Panc1 (cell line): Measurements from ENCODE around the gene BACH2.

ENCODE experiments used
- POLR2AphosphoS5 ChIP-seq: IDR thresholded peaks from 2 replicates; pipeline ENCODE4 v1.6.1; 2012; ENCODE audit warnings: mild to moderate bottlenecking, low read depth, low read length, moderate library complexity
- SIN3A ChIP-seq: IDR thresholded peaks from 2 replicates; pipeline ENCODE4 v1.6.1; 2012; ENCODE audit warnings: low read depth, mild to moderate bottlenecking, low read length, moderate library complexity, borderline replicate concordance; ENCODE audit not compliant: insufficient read depth
- TCF7L2 ChIP-seq: IDR thresholded peaks from 2 replicates; pipeline ENCODE4 v1.6.1; 2011; ENCODE audit warnings: mild to moderate bottlenecking, low read depth, low read length, inconsistent platforms
- TF ChIP-seq, protein P1 (sequence below): fragments of 450-650 bp; IDR thresholded peaks from 2 replicates; pipeline ENCODE4 v1.5.1; 2017; ENCODE audit warnings: mild to moderate bottlenecking
- TF ChIP-seq, protein P2 (sequence below), 2 experiments: IDR thresholded peaks; 2 replicates each; pipeline ENCODE4 v1.6.1; 2011 to 2012; ENCODE audit warnings: low read depth in 2 of 2, control low read depth in 1 of 2, low read length in 1 of 2, mild to moderate bottlenecking in 1 of 2, moderate library complexity in 1 of 2; ENCODE audit not compliant: insufficient read depth in 1 of 2

DNA sequence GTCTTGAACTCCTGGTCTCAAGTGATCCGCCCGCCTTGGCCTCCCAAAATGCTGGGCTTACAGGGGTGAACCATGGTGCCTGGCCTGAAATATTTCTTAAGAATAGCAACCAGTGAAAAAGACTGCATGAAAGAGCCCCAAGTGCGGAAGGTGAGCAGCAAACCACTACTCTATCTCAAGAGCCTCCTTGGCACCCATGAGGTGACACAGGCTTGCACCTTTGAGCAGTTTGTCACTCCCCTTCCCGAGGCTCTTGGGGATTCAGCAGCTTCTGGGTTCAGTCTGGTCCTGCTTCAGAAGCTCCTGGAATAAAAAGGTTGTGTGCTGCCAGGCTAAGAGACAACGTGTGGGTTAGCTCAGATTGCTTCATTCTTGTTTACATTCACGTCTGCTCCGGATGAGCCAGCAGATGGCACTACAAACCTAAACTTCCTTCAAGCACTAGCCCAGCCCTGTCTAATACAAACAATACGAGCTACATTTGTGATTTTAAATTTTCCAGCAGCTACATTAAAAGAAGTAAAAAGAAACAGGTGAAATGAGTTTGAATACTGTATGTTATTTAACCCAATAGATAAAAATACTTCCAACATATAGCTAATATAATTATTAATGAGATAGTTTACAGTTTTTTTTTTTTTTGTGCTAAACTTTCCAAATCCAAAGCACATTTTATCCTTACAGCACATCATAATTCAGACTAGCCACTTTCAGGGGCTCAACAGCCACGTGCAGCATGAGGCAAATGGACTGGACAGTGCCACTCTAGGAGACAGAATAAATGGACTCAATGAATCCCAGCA, 356.2 kb downstream of the BACH2 start:
- TF ChIP-seq POLR2AphosphoS5 (no peak), TCF7L2 (no peak), SIN3A (no peak)
- TF ChIP-seq, protein P1, sequence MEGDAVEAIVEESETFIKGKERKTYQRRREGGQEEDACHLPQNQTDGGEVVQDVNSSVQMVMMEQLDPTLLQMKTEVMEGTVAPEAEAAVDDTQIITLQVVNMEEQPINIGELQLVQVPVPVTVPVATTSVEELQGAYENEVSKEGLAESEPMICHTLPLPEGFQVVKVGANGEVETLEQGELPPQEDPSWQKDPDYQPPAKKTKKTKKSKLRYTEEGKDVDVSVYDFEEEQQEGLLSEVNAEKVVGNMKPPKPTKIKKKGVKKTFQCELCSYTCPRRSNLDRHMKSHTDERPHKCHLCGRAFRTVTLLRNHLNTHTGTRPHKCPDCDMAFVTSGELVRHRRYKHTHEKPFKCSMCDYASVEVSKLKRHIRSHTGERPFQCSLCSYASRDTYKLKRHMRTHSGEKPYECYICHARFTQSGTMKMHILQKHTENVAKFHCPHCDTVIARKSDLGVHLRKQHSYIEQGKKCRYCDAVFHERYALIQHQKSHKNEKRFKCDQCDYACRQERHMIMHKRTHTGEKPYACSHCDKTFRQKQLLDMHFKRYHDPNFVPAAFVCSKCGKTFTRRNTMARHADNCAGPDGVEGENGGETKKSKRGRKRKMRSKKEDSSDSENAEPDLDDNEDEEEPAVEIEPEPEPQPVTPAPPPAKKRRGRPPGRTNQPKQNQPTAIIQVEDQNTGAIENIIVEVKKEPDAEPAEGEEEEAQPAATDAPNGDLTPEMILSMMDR: peak; percentile 80
- TF ChIP-seq, protein P2, sequence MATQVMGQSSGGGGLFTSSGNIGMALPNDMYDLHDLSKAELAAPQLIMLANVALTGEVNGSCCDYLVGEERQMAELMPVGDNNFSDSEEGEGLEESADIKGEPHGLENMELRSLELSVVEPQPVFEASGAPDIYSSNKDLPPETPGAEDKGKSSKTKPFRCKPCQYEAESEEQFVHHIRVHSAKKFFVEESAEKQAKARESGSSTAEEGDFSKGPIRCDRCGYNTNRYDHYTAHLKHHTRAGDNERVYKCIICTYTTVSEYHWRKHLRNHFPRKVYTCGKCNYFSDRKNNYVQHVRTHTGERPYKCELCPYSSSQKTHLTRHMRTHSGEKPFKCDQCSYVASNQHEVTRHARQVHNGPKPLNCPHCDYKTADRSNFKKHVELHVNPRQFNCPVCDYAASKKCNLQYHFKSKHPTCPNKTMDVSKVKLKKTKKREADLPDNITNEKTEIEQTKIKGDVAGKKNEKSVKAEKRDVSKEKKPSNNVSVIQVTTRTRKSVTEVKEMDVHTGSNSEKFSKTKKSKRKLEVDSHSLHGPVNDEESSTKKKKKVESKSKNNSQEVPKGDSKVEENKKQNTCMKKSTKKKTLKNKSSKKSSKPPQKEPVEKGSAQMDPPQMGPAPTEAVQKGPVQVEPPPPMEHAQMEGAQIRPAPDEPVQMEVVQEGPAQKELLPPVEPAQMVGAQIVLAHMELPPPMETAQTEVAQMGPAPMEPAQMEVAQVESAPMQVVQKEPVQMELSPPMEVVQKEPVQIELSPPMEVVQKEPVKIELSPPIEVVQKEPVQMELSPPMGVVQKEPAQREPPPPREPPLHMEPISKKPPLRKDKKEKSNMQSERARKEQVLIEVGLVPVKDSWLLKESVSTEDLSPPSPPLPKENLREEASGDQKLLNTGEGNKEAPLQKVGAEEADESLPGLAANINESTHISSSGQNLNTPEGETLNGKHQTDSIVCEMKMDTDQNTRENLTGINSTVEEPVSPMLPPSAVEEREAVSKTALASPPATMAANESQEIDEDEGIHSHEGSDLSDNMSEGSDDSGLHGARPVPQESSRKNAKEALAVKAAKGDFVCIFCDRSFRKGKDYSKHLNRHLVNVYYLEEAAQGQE (IDR thresholded peaks at IDR 0.05; ENCODE audit: insufficient read depth in 1 of 2, low read depth in 2 of 2, low read length in 1 of 2): no peak
